SIG-M5 (cell line): Measurements from ENCODE around the gene CEBPB.

Experiments used
- DNase-seq: peaks from one replicate; lab custom pipeline; 2025; lab: John Stamatoyannopoulos, UW

Gene CEBPB

GRCh38 chr20:50213531-50214106 is 23.0 kb downstream of the CEBPB start:
- DNase-seq = no peak

- no peak for DNase-seq
Measured at GRCh38 chr20:50214226-50215024, 23.8 kb downstream of the CEBPB start.

DNA sequence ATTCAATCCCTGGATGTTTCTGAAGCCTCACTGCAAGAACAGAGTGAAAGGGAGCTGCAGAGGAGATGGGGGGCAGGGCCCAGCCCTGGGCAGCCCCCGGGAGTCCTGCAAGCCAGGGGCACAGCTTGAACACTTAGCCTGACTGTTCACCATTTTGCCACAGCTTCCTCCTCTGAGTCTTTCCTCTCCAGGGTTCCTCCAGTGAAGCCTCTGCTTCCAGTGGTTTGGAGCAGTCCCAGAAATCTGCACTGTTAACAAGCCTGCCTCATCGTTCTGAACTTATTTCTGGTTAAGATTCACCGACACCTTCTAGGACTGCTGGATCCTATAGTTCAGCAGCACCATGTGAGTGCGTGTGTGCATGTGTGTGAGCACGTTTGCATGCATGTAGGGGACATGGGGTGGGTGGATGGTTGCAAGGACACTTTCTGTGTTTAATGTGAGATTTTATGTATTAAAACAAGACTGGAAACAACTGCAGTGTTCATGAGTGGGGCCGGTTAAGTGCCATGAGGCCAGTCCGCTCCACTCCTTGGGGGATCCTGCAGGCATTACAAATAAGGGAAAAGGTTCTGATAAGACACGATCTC is 24.6 kb downstream of the CEBPB start:
- no peak for DNase-seq

- no peak for DNase-seq
Measured at GRCh38 chr20:50215926-50216325, 25.3 kb downstream of the CEBPB start.

DNA sequence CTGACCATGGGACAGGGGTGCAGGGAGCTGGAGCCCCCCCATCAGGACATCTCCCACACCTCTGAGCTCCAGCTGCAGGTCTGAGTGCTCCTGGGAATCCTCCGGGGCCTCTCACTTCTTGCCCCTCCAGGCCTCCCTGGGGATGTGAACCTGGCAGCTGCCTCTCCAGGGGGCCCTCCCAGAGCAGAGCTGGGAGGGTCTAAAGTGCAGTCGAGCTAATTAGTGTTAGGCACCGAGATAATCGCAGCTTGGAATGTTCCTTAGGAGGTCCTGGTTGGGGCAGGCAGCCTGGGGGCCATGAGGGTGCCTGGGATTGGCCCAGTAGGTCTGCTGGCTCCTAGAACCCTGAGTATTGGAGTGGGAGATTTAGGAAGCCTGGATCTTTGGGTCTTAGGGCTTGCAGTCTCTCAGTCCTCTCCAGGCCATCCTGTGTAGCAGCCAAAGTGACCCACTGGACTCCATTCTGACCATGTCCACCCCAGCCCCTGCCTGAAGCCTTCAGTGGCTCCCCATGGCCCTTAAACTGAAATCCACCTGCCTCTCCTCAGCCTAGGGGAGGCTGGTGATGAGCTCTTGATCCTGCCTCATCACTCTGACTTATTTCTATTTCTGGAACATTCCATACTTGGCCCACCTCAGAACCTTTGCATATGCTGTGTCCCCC is 26.0 kb downstream of the CEBPB start:
- DNase-seq = no peak

DNA sequence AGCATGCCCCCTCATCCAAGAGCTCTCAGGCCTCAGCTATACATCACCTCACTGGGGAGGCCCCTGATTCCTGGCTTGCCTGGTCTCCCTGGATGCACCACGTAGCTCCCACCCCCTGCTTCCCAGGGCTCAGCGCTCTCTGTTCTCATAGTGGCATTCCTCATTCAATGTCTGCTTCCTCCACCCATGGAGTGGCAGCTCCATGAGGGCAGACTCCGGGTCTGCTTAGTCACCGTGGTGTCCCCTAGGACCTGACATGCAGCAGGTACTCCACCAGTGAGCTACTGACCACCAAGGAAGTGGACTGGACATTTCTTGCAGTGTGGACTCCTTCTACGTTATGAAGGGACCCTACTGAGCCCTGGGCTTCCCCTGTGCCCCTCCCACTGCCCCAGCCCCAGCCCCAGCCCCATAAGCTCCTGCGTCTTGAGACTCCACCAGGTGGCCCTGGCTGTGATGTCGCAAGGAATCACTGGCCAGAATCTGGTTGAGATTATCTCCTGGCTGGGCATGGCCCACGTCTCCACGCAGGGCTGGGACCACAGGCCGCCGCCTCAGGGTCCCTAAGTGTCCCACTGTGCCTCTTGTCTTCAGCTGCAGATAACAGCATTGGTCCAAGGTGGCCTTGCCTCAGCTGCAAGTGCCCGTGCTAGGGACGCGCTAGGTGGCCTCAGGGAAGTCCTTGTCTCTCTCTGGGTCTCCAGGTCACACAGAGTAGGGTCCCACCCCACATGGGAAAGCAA is 26.7 kb downstream of the CEBPB start:
- DNase-seq = no peak

DNA sequence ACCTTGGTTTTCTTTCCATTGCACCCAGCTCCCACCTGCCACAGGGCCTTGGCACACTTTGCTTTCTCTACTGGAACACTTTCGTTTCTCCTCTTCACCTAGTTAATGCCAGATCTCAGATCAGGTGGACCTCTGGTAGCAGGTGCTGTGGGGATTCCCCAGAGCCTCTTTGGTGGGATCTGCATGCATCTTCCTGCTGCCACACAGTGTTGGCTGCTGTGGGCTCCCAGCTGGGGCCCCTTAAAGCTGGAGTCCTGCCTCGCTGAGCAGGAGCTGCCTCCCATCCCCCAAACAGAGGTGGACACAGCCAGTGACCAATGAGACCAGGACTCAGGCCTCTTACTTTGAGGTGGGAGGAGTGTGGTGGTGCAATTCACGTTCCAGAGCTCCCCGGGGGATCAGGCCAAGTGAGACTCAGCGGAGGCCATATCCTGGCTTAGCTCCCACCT is 28.4 kb downstream of the CEBPB start:
- DNase-seq = no peak

- DNase-seq = no peak
Measured at GRCh38 chr20:50219600-50219999, 29.0 kb downstream of the CEBPB start.

- no peak for DNase-seq
Measured at GRCh38 chr20:50220093-50220893, 29.7 kb downstream of the CEBPB start.

DNA sequence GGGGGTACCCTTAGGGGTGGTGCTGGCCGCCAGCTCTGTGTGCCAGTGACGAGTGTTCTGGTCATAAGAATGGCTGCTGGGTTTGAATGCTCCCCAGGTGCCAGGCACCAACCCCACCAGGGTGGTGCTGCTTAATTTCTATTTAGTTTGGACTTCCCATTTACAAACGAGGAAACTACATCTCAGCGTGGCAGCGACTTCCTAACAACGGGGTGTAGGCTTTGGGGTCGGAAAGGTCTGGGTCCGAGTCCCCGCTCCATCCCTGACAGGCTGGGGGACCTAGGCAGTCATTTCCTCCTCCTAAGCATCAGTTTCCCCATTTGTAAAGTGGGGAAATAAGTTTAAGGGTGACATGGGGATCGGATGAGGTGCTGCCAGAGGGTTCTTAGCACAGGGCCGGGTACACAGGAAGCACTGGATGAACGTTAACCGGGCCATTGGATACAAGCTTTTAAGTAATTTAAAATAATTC is 30.3 kb downstream of the CEBPB start:
- DNase-seq = no peak

DNA sequence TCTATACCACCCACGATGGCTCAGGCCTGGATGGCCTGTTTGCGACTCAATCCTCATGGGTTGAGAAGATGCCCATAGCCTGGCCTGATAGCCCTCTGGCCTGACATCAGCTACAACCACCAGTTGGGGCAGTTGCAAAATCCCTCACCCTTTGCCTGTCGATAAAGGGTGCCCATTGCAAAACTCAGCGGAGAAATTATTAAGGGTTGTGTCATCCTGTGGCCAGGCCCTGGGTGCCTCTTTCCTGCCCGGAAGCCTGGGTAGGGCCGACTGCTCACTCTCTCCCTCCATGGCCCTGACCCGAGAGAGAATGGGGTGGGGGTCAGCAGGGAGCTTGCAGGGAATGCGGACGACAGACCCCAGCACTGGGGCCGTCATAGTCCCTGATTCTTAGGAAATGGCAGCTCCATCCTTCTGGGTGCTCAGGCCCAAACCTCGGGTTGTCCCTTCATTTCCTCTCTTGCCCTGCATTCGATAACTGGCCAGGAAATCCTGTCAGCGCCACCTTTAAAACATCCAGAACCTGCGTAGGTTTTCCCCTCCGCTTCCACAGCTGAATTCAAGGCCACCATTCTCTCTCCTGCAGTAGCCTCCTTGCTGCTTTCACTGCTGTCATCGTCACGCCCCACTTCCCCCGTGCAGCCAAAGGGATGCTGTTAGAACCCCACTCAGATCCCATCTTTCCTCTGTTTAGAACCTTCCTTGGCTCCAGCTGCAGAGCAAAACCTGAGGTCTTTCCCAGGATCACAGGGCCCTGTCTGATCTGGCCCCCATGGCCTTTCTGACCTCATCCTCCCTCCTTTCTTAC is 31.1 kb downstream of the CEBPB start:
- DNase-seq = no peak

DNA sequence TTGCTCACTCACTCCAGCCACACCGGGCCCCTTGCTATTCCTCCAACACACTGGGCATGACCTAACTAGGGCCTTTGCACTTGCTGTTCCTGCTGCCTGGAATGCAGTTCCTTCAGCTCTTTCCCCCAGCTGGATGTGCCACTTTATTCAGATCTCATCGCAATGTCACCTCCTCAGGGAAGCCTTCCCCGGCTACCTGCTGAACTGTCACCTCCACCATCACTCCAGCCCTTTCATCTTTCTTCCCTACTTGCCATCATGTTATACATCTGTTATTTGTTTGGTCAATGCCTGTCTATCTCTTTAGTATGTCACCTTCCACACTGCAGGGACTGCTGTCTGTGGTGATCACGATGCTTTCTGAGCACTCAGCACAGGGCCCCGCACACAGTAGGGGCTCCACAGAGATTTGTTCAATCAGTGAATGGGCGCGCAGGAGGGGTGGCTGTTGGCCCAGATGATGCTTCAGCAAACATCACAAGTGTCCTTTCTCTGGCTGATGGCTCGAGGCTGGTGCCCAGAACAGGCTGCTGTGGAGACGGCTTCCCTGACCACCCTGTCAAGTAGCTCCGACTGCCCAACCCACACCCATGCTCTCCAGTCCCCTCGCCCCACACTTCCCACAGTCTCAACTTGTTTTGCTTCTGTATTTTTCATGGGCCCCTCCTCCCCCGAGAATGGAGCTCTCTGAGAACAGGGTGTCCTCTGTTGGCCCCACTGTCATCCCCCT is 31.8 kb downstream of the CEBPB start:
- DNase-seq = no peak

DNA sequence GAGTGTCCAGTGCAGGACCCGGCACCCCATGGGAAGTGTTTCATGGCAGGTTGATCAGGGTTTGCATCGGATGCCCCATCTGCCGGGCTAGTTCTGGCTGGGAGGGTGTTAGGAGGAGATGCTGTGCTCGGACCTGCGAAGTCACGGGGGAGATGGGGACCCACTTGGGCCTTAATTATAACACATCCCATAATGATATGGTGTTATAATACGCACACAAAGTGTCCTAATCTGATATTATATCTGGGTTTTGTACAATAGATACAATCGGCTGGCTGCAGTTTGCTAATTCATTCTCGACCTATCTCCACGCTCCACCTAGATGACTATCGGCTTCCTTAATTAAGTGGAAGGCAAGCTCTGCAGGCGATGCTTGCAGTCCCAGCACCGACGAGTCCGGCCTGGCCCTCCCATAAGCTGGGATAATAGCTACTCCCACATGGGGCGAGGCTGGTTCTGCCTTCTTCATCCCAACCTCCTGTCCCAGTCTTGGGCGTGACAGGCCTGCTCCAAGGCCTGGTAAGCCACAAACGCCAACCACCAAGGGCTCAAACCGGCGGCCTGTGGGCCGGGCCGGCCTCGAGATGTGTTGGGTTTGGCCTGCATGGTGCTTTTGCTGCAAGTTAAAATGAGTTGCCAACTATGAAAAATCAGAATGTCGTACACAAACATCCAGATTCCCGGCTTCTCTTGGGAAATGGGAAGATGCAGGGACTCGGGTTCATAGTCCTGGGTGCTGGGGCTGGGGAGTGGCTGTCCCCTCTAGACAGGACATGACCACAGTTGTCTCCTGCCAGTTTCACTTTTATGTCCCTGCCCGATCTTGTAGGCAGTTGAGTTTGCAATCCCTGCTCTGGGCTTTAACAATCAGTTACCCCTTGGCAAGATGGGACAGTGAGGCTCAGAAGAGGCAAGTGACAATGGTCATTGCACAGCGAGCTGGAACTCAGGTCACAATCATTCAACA is 32.7 kb downstream of the CEBPB start:
- DNase-seq = no peak

DNA sequence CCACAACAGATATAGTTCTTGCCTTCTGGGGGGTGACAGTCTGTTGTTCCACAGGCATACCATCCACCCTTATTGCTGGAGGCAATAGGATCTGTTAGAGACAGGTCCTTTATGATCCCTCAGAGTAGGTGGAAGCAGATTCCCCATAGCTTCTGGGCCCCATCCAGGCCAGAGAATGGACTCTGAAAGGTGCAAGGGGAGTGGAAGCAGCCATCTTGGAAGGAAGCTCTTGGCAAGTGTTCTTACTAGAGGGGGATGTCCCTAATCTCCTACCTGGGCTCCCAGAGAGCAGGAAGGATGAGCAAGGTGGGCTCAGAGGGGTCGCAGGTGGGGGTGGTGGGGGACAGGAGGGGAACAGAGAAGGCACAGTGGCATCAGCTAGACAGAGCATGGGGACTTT is 33.4 kb downstream of the CEBPB start:
- DNase-seq = no peak

GRCh38 chr20:50224531-50225255 is 34.1 kb downstream of the CEBPB start:
- no peak for DNase-seq

GRCh38 chr20:50226093-50226974 is 35.7 kb downstream of the CEBPB start:
- no peak for DNase-seq

GRCh38 chr20:50227506-50227905 is 36.9 kb downstream of the CEBPB start:
- DNase-seq = no peak
